ENCODE measurements around the gene LAX1.
"Not testable (repeated sequence)": the region's sequence is repeated elsewhere in the genome, so short reads cannot be mapped to it uniquely, and the experiment has no call there.

The LAX1 gene

GRCh38 chr1:203756036-203756435 lies 8.9 kb upstream of the LAX1 start:
- no peak for TF ChIP-seq CTCF (IDR thresholded peaks at IDR 0.05; ENCODE audit: low read depth, low read length, missing control alignments)
- DNase-seq (ENCODE audit: extremely low read depth, low read depth): no peak
- no peak overlapping the region for H3K4me3 ChIP-seq (replicated peaks; ENCODE audit: low read depth, low read length)

- DNase-seq (ENCODE audit: extremely low read depth, low read depth); H3K4me3 ChIP-seq (replicated peaks; ENCODE audit: low read depth, low read length): not testable (repeated sequence)
These were observed 6.2 kb upstream of the LAX1 start for GRCh38 chr1:203758749-203759148.

DNA sequence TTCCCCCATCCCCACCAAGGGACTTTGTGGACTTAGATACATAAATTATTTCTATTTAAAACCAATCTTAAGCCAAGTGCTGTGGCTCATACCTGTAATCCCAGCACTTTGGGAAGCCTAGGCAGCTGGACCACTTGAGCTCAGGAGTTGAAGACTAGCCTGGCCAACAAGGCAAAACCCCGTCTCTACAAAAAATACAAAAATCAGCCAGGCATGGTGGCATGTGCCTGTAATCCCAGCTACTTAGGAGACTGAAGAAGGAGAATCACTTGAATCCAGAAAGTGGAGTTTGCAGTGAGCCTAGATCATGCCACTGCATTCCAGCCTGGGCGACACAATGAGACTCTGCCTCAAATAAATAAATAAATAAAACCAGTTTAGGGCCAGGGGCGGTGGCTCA lies 4.5 kb upstream of the LAX1 start:
- H3K4me3 ChIP-seq (replicated peaks; ENCODE audit: low read depth, low read length): no peak overlapping the region
- DNase-seq (ENCODE audit: extremely low read depth, low read depth): no peak
- TF ChIP-seq CTCF (IDR thresholded peaks at IDR 0.05; ENCODE audit: low read depth, low read length, missing control alignments): no peak

GRCh38 chr1:203761958-203762357 lies 3.0 kb upstream of the LAX1 start:
- not testable (repeated sequence) for H3K4me3 ChIP-seq (replicated peaks; ENCODE audit: low read depth, low read length); DNase-seq (ENCODE audit: extremely low read depth, low read depth)

DNA sequence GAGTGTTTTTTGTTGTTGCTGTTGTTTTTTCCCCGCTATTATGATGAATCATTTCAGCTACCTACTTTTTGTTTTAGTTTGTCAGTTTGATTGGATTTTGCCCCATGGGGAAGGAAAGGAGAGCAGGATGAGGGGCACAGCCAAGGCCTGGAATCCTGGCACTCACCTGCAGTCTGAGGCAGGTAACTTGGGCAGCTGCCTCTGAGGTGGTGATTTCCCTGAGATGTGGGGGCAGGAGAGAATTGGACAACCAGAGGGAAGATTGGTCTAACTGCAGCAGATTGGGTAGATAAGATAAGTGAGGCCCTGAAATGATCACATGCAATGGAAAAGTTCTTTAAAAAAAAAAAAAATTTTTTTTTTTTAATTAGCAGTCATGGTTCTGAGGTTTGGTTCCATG lies 1.5 kb upstream of the LAX1 start:
- H3K4me3 ChIP-seq (replicated peaks; ENCODE audit: low read depth, low read length): no peak overlapping the region
- TF ChIP-seq CTCF (IDR thresholded peaks at IDR 0.05; ENCODE audit: low read depth, low read length, missing control alignments): no peak
- DNase-seq (ENCODE audit: extremely low read depth, low read depth): no peak

DNA sequence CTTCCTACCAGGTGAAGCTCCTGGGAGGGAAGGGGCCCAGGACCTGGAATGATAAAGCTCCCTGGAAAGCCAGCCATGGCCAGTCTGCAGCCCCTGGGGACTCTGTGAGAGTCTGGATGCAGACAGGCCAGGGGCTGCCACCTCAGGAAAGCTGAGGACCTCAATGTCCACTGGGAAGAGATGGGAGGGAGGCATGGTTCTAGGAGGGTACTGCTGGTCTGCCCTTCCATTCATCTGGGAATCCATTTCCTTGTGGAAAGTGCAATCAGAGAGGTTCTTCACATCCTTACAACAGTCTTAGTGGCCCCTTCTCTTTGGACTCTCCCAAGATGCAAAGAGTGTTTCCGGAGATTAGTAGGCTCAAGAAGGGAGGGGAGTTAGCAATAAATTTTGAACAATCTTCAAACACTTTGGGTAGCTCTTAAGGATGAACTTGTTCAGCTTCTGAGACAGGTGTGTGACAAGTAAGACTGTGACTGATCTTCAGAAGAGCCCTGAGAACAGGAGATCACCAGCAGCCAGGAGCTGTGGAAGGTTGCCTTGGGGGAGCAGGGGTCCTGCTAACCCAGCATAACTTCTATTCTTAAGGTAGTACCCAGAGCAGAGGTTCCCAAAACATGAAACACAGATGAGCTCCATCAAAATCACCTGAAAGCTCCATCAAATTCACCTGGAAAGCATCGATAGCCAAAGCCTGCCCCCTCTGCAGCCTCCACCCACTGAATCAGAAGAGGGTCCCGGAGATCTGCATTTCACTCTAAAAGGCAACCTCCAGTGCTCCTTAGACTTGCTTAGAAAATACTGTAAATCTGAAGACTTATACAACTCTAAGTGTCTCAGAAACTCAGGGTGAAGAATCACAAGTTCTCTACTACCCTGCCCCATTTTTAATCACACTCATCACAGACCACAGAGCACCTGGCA lies 616 bp upstream of the LAX1 start:
- no peak overlapping the region for H3K4me3 ChIP-seq (replicated peaks; ENCODE audit: low read depth, low read length)
- DNase-seq (ENCODE audit: extremely low read depth, low read depth): no peak
- TF ChIP-seq CTCF (IDR thresholded peaks at IDR 0.05; ENCODE audit: low read depth, low read length, missing control alignments): no peak

DNA sequence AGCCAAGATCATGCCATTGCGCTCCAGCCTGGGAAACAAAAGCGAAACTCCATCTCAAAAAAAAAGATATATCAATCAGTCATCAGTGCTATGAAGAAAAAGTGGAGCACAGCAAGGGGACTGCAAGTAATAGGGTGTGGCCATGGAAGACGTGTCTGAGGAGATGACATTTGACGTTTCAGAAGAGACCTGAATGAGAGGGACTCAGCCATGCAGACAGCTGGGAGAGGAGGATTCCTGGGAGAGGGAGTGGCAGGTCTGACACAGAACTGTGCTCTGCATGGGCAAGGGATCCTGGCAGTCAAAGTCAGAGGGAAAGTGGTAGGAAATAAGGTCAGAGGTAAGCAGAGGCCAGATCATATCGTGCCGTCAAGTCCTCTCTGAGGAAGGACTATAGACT lies 3.3 kb downstream of the LAX1 start:
- no peak for TF ChIP-seq CTCF (IDR thresholded peaks at IDR 0.05; ENCODE audit: low read depth, low read length, missing control alignments)
- DNase-seq (ENCODE audit: extremely low read depth, low read depth): no peak
- H3K4me3 ChIP-seq (replicated peaks; ENCODE audit: low read depth, low read length): no peak overlapping the region

All from HFF-Myc (cell line).